ENCODE measurements around the gene FRMD3.

The FRMD3 gene
- 1.9 to 2.5 reads per million in 2 donors for total RNA-seq

DNA sequence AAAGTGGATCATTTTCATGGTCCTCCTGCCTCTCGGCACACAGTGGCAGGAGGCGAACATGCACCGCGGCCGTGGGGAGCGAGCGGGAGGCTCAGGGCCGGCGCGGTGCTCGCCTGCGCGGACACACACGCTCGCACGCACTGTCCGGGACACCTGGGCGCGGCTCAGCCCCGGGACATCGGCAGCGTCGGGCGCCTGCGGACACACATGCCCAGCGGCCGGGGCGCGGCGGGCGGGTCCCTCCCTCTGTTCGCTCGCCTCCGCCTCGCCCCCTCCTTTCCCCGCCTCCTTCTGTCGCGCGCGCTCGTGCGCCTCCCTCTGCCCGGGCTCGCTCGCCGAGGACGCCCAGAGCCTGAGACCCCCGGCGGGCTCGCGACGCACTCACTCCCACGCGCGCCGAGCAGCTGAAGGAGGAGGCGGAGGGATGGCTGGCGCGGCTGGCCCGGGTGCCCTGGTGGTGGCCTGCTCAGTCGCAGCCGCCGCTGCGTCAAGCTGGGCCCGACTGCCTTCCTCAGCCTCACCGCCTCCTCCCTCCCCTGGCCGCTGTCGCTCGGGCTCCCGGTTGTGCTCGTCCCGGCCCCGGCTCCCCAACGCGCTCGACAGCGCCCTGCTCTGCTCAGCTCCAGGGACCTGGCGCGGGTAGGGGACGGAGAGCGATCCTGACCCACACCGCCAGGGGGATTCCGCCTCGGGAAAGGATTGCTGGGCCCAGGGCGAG lies at the start of gene FRMD3:
TSS of gene FRMD3 (minus strand) at position 230 of the 718 bp plus-strand sequence. CDS start at position 60, 170 bp downstream.
- DNase-seq = no peak

DNA sequence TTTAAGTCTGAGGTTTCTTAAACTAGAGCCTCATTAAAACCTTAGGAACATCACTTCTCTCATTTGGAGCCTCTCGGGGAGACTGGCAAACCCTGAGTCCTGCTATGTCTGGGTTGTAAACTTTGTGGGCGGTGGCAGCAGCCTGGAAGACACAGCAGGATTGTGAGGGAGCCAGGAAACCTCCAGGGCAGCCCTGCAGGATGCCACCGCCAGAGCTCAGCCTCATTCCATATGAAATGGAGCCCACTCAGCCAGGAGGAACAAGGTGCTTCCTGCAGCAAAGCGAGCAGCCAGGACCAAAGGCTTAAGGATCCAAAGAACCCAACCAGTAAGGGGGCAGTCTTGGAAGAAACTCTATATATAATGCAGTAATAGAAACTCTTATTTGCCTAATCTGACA lies 46.8 kb upstream of the FRMD3 start:
- DNase-seq = no peak

DNA sequence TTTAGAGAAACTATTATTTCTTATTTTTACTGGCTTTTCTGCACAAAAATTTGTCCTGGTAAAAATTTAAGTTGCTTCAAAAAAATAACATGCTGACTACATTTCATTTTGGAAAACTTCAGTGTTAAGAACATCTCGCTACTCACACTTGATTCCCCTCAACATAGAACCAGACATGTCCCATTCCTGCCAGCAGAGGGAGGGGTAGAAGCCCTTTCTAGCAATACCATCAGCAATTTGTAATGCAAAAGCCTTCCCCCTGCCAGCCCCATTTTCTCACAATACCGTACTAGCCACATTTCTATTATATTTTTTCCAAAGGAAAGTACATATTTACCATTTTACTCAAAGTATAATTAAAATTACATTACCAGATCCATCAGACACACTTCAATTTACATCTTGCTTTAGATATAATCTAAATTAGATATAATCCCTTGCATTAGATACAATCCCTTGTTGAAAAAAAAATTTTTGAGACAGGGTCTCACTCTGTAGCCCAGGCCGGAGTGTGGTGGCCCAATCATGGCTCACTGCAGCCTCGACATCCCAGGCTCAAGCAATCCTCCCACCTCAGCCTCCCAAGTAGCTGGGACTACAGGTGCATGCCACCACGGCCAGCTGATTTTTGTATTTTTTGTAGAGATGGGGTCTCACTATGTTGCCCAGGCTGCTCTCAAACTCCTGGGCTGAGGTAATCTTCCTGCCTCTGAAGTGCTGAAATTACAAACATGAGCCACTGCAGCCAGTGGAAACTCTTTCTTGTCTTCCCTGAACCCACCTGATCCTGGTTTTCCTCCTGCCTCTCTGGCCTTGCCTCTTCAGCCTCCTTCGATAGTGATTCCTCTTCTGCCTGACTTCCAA lies 45.2 kb upstream of the FRMD3 start:
- no peak for DNase-seq

GRCh38 chr9:83582029-83582428 lies 43.8 kb upstream of the FRMD3 start:
- no peak for DNase-seq

DNA sequence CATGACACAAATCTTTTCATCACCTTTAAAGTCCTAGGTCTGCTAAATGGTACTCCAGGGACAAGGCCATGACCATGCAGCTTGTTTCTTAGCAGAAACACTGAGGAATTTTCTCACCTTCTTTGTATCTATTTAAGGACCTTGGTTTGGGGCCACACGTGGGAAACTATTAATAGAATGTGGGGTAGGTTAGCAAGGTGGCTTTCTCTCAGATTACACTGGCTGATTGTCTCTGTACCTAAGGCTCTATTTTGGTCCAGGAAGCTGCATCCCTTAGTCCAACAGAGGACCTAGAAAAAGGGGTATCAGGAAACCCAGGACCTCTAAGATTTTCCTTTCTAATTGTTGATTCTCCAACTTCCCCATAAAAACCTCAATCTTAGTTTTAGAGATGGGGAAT lies 36.3 kb upstream of the FRMD3 start:
- no peak for DNase-seq

- no peak for DNase-seq
These were observed 34.3 kb upstream of the FRMD3 start for GRCh38 chr9:83572524-83572923.

DNA sequence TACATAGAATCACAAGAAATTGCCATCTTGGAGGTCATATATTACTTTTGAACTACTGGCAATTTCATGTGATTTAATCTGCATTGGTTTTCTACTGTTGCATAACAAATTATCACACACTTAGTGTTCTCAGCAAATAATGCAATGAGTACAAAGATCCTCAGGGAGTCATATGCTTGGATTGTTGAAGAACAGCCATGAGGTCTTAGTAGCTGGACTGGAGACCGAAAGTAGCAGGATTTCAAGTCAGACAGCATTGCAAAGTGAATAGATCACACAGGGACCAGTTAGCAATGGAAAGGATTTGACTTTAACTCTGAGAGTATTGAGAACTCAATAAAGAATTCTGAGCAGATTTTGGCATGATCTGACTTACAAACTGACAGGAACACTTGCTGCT lies 32.2 kb upstream of the FRMD3 start:
- no peak for DNase-seq

DNA sequence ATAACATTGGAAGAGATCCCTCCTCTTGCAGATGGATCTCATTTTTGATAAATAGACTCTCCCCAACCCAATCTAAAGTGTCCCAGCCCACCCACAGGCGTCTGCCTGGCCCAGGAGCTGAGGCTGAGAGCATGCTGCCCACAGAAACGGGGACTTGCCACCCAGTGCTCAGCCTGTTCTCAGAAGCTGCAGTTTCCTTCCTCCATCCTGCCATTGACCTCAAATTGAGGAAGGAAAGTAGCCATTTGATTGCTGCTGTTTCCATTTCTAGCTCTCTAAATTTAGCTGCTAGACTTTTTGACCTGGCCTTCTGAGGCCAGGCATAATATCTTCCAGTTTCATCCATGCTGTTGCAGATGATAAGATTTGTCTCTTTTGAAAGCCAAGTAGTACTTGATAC lies 31.1 kb upstream of the FRMD3 start:
- no peak for DNase-seq

DNA sequence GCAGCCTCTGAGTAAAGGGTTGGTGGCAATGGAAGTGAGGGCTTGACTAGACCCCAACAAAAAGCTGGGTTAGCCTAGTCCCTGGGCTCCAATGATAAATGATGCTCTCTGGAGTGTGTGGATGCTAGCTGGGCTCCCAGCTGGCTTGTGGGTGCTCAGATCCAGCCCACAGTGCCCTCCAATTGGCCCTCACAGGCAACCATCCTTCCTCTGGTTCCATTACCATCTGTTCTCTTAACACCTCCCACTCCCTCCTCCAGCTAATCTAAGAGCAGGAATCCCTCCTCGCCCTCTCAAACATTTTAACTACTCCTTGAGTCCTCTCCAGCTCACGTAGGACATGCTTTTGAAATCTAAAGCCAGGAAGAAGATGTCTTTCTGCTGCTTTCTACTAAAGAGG lies 25.2 kb upstream of the FRMD3 start:
- no peak for DNase-seq

GRCh38 chr9:83560169-83560826 lies 22.1 kb upstream of the FRMD3 start:
- no peak for DNase-seq

DNA sequence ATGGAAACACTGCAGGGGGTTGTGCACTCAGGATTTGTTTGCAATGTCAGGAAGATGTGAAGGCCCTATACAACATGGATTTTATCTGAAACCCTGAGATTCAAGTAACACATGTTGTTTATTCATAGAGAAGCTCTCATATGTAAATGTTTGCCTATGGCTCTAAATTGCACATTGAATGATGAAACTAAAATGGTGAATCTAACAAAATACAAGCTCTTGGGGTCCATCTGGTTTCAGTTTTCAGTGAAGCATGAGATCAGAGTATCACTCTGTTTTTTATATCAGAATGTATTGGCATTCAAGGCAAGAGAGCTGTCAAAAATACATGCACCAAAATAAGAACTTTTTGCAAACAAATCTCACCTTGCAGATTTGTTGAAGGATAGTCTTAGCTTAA lies 19.6 kb upstream of the FRMD3 start:
- DNase-seq = no peak

DNA sequence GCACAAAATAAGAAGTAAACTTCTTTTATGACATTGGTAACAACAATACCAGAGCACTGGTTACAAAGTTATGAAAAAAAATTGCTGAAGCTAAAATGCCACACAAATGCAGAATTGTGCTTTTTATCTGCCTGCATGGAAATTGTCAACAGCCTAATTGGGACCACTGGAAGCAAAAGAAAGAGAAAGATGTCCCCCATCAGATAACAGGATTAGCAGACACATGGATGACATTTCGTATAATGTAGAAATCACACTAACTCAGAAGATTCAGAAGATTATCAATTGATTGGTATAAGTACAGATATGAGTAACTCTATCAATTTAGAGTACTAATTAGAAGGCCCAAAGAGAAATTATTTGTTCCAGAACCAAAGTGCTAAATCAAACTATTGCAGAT lies 19.1 kb upstream of the FRMD3 start:
- DNase-seq = no peak

GRCh38 chr9:83554278-83554677 lies 16.1 kb upstream of the FRMD3 start:
- no peak for DNase-seq

- DNase-seq = no peak
These were observed 5.9 kb upstream of the FRMD3 start for GRCh38 chr9:83544002-83544698.

DNA sequence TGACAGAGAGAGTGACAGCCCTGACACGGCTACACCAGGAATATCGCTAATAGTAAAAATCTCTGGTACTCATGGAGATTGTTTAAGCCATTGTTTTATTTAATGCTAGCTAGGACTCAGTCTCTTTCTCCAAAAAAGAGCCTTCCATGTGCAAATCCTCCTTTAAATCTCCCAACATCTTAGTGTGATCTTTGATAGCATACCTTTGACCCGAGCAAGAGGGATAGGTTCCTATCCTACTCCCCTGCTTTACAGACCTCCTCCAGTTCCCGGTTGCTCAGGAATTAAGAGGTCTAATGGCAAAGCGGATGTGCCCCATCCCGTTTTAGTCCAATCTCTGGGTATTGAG lies 663 bp upstream of the FRMD3 start:
- DNase-seq = no peak

DNA sequence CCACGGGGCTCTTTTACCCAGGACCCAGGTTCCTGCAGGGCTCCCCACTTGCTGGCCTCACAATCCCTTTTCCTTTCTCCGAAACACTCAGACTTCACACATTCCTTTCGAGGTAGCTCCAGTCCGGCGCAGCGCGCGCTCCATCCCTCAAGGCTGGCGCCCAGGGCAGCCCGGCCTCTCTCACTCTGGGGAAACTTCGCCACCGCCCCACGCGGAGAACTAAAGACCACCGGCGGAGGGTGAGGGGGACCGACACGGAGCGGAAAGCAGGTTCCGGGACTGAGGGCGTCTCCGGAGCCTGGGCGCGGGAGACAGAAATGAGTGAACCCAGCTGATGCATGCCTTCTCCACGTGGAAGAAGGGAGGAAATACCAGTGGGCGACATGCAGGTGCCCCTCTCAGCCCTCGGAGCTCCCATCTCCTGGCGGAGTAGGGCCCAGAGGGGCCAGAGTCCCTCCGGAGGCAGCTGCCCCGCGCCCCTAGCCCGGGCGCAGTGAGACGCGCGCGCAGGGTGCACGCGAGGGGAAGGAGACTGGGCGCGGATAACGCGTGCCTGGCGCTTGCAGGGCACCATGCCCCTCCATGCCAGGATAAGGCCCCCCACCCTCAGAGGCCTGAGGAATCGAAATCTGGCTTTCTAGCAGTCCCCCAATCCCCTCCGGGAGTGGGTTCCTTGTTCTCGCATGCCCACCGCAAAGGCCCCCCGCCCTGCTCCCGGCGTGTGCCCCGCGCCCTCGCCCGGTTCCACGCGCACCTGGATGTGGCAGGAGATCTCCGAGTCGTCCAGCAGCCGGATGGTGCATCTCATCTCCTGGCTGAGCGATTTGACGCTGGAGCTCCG lies 650 bp downstream of the FRMD3 start:
- DNase-seq = no peak

GRCh38 chr9:83536332-83536731 lies 1.9 kb downstream of the FRMD3 start:
- DNase-seq = no peak

DNA sequence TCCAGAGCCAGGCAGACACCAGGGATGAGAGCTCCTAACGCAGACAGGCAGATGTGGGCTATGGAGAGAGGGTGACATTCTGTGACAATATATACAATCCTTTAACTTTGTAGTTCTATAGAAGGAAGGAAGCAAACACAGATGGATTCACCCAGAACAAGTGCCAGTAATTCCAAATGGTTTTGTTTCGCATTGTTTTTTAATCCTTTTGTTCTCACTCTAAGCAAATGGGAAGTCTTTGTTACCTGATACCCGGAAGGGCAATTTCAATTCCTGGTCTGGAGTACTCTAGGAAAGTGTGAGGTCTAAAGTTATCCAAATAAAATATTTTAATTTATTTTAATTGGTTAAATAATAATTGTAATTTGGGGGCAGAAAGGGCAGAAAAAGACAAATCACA lies 2.5 kb downstream of the FRMD3 start:
- no peak for DNase-seq

DNA sequence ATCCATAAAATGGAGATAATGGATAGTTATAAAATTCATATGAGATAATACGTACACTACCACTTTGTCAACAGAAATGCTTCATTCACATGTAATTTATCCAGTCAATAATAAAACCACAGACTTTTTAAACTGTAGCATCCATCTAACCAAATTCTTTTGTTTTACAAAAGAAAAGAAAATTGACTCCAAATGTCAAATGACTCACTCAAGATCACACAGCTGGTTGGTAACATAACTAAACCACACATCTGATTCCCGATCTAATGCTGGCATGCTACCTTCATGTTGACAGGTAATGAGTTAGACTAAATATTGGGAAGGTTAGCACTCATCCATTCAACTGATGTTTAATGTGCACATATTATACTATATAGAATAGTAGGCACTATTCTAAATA lies 4.9 kb downstream of the FRMD3 start:
- DNase-seq = no peak

DNA sequence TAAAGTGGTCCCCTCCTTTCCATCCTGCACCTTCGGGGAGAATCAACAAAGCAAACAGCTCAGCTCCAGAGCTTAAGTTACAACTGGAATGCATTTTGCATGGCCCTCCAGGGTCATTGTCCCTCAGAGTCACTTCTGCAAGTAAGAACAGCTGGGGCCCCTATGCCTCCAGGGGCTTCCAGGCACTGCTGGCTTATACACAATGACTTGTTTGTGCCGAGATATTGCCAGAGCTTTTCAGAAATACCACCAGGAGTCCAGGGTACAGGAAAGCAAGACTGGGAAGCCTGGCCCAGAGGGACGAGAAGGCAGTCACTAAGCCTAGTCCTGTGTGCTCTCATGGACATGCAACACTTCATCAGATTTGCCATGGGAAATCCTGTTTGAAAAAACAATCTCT lies 11.3 kb downstream of the FRMD3 start:
- no peak for DNase-seq

DNA sequence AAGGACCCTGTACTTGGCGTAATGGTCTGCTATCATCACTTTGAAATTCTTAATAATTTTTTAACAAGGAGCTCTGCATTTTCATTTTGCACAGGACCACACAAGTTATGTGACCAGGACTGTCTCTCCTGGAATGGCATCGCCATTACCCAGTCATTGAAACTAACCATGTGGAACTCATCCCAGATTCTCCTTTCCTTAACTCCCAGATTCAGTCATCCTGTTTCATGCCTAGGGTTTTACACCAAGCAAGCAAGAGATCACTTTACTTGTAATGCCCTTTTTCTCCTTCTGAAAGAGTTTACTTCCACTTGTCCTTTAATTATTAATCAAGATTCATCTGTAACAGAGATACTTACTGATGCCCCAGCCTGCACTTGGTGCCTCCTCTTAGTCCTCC lies 12.0 kb downstream of the FRMD3 start:
- no peak for DNase-seq

DNA sequence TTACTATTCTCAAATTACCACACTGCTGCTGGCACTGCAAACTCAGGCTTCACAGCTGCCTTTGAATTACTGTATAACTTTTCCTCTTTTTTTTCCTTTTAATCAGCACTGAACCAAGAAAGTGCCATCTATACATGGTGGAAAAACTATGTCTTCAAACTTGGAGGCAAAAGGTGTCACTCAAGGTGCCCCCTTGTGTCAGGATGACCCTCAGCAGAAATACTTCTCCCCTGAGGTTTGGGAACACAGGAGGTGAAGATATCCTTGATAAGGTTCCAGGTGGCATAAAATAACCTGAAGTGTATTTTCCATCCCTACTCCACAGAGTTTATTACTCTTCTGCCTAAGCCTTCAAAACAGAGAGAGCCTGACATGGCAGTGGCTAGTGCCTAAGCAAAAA lies 14.5 kb downstream of the FRMD3 start:
- no peak for DNase-seq
